ENCODE measurements around the gene C2CD3.
A peak's percentile ranks its signal among the peaks of the same experiment; 100 is the strongest.

Gene C2CD3

DNA sequence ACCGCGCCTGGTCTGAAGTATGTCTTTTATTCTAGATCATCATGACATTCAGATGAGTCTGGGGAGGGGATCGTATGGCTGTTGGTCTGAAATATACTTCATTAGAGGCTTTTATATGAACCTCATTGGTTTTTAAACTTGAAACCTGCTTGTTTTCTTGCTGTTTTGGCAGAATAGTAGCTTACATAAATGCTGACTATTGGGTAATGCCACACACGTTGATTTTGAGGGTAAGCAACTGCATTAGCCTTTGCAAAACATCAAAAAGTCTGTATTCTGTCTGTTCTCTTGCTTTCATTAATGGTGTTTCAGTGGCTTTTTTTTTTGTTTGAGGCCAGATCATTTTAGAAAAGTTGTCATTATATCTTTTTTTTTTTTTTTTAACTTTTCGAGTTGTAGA is 14.5 kb upstream of the C2CD3 start:
- no peak overlapping the region for H4K91ac ChIP-seq (ENCODE audit: low read depth, low read length)
- no peak for DNase-seq
- H3K4ac ChIP-seq (ENCODE audit: low read depth, low read length), result no peak overlapping the region
- H3K4me1 ChIP-seq (ENCODE audit: control insufficient read depth in 1 of 2, insufficient read depth in 2 of 2, low read length in 2 of 2), result peaks cover 0 to 4% of the 10 kb centered on the region in 2 experiments
- H3K4me2 ChIP-seq (ENCODE audit: low read length), result no peak overlapping the region
- no peaks in the 10 kb centered on the region for H3K9me3 ChIP-seq (ENCODE audit: insufficient read depth, low read depth, low read length)
- H3K23ac ChIP-seq (ENCODE audit: low read length), result no peak overlapping the region
- no peak overlapping the region for H3K14ac ChIP-seq (ENCODE audit: low read length)
- no peak overlapping the region for H3K18ac ChIP-seq (ENCODE audit: low read length)
- no peak overlapping the region for H3K27ac ChIP-seq (ENCODE audit: low read depth, low read length)
- no CpG with 5 or more reads among the region's 5 CpGs for WGBS (ENCODE audit: extremely low coverage, insufficient coverage, insufficient read length)
- H2BK120ac ChIP-seq (ENCODE audit: insufficient read depth, low read length, poor library complexity), result no peak overlapping the region
- peaks cover 2% of the 10 kb centered on the region in 2 experiments for H3K36me3 ChIP-seq (ENCODE audit: control insufficient read depth in 1 of 2, insufficient read depth in 2 of 2, low read length in 2 of 2)
- H3K9ac ChIP-seq (ENCODE audit: low read length), result no peak overlapping the region
- H3K79me1 ChIP-seq (ENCODE audit: low read length), result no peaks in the 10 kb centered on the region
- no peaks in the 10 kb centered on the region for H3K27me3 ChIP-seq (ENCODE audit: insufficient read depth, low read length)
- H2AK5ac ChIP-seq (ENCODE audit: low read length), result no peak overlapping the region
- H2BK5ac ChIP-seq (ENCODE audit: low read depth, low read length, poor library complexity), result no peak overlapping the region
- no peak overlapping the region for H3K4me3 ChIP-seq (ENCODE audit: low read depth, low read length)
- H3K79me2 ChIP-seq (ENCODE audit: control insufficient read depth, insufficient read depth, low read length, poor library complexity), result peaks cover 2% of the 10 kb centered on the region
- H4K12ac ChIP-seq (ENCODE audit: low read depth, low read length), result no peak overlapping the region
- H2AFZ ChIP-seq (ENCODE audit: insufficient read depth, low read length, poor library complexity), result no peak overlapping the region
- no peak overlapping the region for H2BK12ac ChIP-seq (ENCODE audit: low read length)
- H4K8ac ChIP-seq (ENCODE audit: low read depth, low read length), result no peak overlapping the region

DNA sequence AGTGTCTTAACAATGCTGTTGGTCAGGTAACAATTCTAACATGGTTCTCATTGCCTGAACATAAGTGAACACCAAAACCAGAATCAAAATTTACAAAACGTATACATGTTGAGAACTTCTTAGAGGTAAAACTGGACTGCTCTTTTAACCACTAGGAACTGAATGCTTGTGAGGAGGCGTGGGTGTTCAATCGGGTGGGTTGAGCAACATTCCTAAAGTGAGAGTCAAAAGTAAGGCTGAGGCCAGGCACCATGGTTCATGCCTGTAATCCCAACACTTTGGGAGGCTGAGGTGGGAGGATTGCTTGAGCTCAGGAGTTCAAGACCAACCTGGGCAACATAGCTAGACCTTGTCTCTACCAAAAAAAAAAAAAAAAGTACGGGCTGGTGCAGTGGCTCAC is 11.8 kb upstream of the C2CD3 start:
- no peak overlapping the region for H3K4me2 ChIP-seq (ENCODE audit: low read length)
- H3K4ac ChIP-seq (ENCODE audit: low read depth, low read length), result peak overlapping the region; percentile 27
- peak; percentile 65 to 75 for DNase-seq
- peaks cover 2% of the 10 kb centered on the region for H3K79me2 ChIP-seq (ENCODE audit: control insufficient read depth, insufficient read depth, low read length, poor library complexity)
- no peak overlapping the region for H3K9ac ChIP-seq (ENCODE audit: low read length)
- no peak overlapping the region for H2BK120ac ChIP-seq (ENCODE audit: insufficient read depth, low read length, poor library complexity)
- no peak overlapping the region for H3K23ac ChIP-seq (ENCODE audit: low read length)
- H3K36me3 ChIP-seq (ENCODE audit: control insufficient read depth in 1 of 2, insufficient read depth in 2 of 2, low read length in 2 of 2), result no peaks in the 10 kb centered on the region
- H3K27me3 ChIP-seq (ENCODE audit: insufficient read depth, low read length), result no peaks in the 10 kb centered on the region
- no peak overlapping the region for H2BK5ac ChIP-seq (ENCODE audit: low read depth, low read length, poor library complexity)
- H3K27ac ChIP-seq (ENCODE audit: low read depth, low read length), result no peak overlapping the region
- no peak overlapping the region for H4K8ac ChIP-seq (ENCODE audit: low read depth, low read length)
- H3K4me1 ChIP-seq (ENCODE audit: control insufficient read depth in 1 of 2, insufficient read depth in 2 of 2, low read length in 2 of 2), result peaks cover 0 to 4% of the 10 kb centered on the region in 2 experiments
- H3K18ac ChIP-seq (ENCODE audit: low read length), result peak overlapping the region; percentile 65
- peak overlapping the region; percentile 18 for H4K12ac ChIP-seq (ENCODE audit: low read depth, low read length)
- H3K4me3 ChIP-seq (ENCODE audit: low read depth, low read length), result no peak overlapping the region
- H4K91ac ChIP-seq (ENCODE audit: low read depth, low read length), result no peak overlapping the region
- no peak overlapping the region for H2BK12ac ChIP-seq (ENCODE audit: low read length)
- H2AK5ac ChIP-seq (ENCODE audit: low read length), result no peak overlapping the region
- H3K14ac ChIP-seq (ENCODE audit: low read length), result no peak overlapping the region
- no peaks in the 10 kb centered on the region for H3K79me1 ChIP-seq (ENCODE audit: low read length)
- H2AFZ ChIP-seq (ENCODE audit: insufficient read depth, low read length, poor library complexity), result no peak overlapping the region
- no peaks in the 10 kb centered on the region for H3K9me3 ChIP-seq (ENCODE audit: insufficient read depth, low read depth, low read length)
- WGBS (ENCODE audit: extremely low coverage, insufficient coverage, insufficient read length), result no CpG with 5 or more reads among the region's 4 CpGs

DNA sequence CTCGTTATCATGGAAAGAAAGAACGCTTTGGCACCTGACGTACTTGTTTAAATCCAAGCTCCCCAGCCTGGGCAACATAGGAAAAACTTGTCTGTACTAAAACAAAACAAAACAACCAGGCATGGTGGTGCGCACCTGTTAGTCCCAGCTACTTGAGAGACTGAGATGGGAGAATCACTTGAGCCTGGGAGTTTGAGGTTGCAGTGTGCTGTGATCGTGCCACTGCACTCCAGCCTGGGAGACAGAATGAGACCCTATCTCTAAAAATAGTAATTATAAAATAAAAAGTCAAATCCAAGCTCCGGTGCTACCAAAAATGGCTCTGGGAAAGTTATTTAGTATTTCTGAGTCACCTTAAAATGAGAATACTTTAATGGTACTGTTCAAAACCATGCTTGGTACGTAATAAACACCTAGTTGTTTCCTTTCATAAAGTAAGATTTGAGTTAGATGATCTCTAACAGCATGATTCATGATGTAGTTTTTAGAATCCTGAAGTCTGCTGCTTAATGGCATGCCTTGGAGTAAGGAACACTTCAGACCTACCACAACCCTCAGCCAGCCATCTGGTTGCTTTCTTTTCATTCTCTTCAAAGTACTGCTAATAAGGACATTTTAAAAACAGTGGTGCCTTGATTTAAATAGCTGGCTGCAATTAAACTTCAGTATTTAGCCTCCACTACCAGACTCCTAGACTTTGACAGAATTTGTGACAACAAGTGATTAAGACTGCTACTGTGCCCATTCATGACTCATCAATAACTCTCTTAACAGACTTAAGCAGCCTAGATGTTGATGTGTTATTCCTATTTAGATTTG is 8.6 kb upstream of the C2CD3 start:
- Histone ChIP-seq H2BK5ac (ENCODE audit: low read depth, low read length, poor library complexity) (no peak overlapping the region), H2BK12ac (ENCODE audit: low read length) (no peak overlapping the region), H3K36me3 (ENCODE audit: control insufficient read depth in 1 of 2, insufficient read depth in 2 of 2, low read length in 2 of 2) (no peaks in the 10 kb centered on the region), H2AK5ac (ENCODE audit: low read length) (no peak overlapping the region), H3K79me2 (ENCODE audit: control insufficient read depth, insufficient read depth, low read length, poor library complexity) (peaks cover 2% of the 10 kb centered on the region), H3K4ac (ENCODE audit: low read depth, low read length) (no peak overlapping the region), H3K4me3 (ENCODE audit: low read depth, low read length) (no peak overlapping the region), H3K18ac (ENCODE audit: low read length) (no peak overlapping the region), H2AFZ (ENCODE audit: insufficient read depth, low read length, poor library complexity) (no peak overlapping the region), H3K4me2 (ENCODE audit: low read length) (no peak overlapping the region), H3K9ac (ENCODE audit: low read length) (no peak overlapping the region), H2BK120ac (ENCODE audit: insufficient read depth, low read length, poor library complexity) (no peak overlapping the region), H3K9me3 (ENCODE audit: insufficient read depth, low read depth, low read length) (no peaks in the 10 kb centered on the region), H3K27me3 (ENCODE audit: insufficient read depth, low read length) (no peaks in the 10 kb centered on the region), H3K23ac (ENCODE audit: low read length) (no peak overlapping the region), H4K8ac (ENCODE audit: low read depth, low read length) (no peak overlapping the region), H4K12ac (ENCODE audit: low read depth, low read length) (no peak overlapping the region), H3K4me1 (ENCODE audit: control insufficient read depth in 1 of 2, insufficient read depth in 2 of 2, low read length in 2 of 2) (peaks cover 0 to 4% of the 10 kb centered on the region in 2 experiments), H3K14ac (ENCODE audit: low read length) (no peak overlapping the region), H3K27ac (ENCODE audit: low read depth, low read length) (no peak overlapping the region), H4K91ac (ENCODE audit: low read depth, low read length) (no peak overlapping the region), H3K79me1 (ENCODE audit: low read length) (no peaks in the 10 kb centered on the region)
- no CpG with 5 or more reads among the region's 7 CpGs for WGBS (ENCODE audit: extremely low coverage, insufficient coverage, insufficient read length)
- no peak for DNase-seq

DNA sequence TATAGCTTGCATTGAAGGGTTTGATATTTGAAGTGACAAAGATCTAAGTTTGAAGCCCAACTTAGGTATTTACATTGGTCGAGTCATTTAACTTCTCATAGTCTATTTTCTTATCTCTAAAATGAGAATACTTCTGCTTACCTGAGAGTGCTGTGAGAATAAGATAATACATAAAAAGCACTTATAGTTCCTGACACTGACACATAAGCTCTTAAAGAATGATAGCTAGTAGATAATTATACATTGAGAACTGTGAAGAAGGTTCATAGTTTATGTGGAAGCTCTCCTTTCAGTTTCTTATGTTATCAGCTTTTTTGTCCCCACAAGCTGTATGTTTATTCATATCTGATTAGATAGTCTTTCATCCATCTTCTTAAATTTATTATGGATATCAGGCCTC is 5.1 kb upstream of the C2CD3 start:
- Histone ChIP-seq H4K12ac (ENCODE audit: low read depth, low read length) (no peak overlapping the region), H4K91ac (ENCODE audit: low read depth, low read length) (no peak overlapping the region), H3K79me2 (ENCODE audit: control insufficient read depth, insufficient read depth, low read length, poor library complexity) (peaks cover 3% of the 10 kb centered on the region), H3K23ac (ENCODE audit: low read length) (no peak overlapping the region), H4K8ac (ENCODE audit: low read depth, low read length) (no peak overlapping the region), H2BK12ac (ENCODE audit: low read length) (no peak overlapping the region), H3K27me3 (ENCODE audit: insufficient read depth, low read length) (no peaks in the 10 kb centered on the region), H3K4me2 (ENCODE audit: low read length) (no peak overlapping the region), H3K9me3 (ENCODE audit: insufficient read depth, low read depth, low read length) (no peaks in the 10 kb centered on the region), H3K36me3 (ENCODE audit: control insufficient read depth in 1 of 2, insufficient read depth in 2 of 2, low read length in 2 of 2) (no peaks in the 10 kb centered on the region), H2AK5ac (ENCODE audit: low read length) (no peak overlapping the region), H2BK120ac (ENCODE audit: insufficient read depth, low read length, poor library complexity) (no peak overlapping the region), H3K4me3 (ENCODE audit: low read depth, low read length) (no peak overlapping the region), H3K18ac (ENCODE audit: low read length) (no peak overlapping the region), H2BK5ac (ENCODE audit: low read depth, low read length, poor library complexity) (no peak overlapping the region), H3K27ac (ENCODE audit: low read depth, low read length) (no peak overlapping the region), H3K4me1 (ENCODE audit: control insufficient read depth in 1 of 2, insufficient read depth in 2 of 2, low read length in 2 of 2) (peaks cover 0 to 6% of the 10 kb centered on the region in 2 experiments), H2AFZ (ENCODE audit: insufficient read depth, low read length, poor library complexity) (no peak overlapping the region), H3K79me1 (ENCODE audit: low read length) (peaks cover 3% of the 10 kb centered on the region), H3K4ac (ENCODE audit: low read depth, low read length) (no peak overlapping the region), H3K14ac (ENCODE audit: low read length) (no peak overlapping the region), H3K9ac (ENCODE audit: low read length) (no peak overlapping the region)
- no peak for DNase-seq
- WGBS (ENCODE audit: extremely low coverage, insufficient coverage, insufficient read length), result no CpG with 5 or more reads among the region's 1 CpG

All from trophoblast cell (in vitro differentiated cells and primary cell).